GM12873 (cell line): ENCODE measurements around the gene ARHGAP4.

Experiments used
- CTCF ChIP-seq: IDR thresholded peaks from 2 replicates; pipeline ENCODE4 v1.5.1; 2012; ENCODE audit warnings: low read depth, mild to moderate bottlenecking, moderate library complexity, low read length, control low read depth; ENCODE audit not compliant: insufficient read depth; ENCODE audit errors: missing control alignments

Gene ARHGAP4

DNA sequence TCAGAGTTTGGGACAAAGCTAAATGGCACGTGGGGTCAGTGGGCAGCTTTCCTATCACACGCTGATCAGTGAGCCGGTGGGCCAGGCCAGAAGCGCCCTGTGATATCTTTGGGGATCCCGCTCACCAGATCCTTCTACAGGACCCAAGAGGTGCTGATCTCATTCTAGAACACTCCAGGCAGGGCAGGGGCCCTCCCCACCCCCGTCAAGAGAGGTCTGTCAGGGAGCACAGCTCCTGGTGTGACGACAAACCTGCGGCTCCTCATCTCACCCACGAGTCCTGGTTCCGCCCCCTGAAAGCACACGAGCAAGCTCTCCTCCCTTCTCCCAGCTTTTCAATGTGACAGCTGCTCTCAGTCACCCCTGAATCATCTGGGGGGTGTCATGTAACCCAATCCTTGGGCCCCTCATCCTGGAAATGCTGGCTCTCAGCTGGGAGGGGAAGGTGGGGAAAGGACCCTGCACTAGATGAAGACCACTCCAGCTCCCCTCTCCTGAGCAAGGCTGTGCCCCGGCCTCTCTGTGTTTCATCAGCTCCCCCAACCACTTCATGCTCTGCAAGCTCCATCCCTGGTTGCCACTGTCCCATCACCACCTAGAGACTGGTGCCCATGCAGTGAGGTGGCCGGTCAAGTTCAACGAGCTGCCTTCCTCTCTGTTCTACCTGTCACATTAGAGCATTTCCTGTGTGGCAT lies 40.9 kb upstream of the ARHGAP4 start:
- TF ChIP-seq CTCF, result no peak

GRCh38 chrX:153966283-153966688 lies 40.2 kb upstream of the ARHGAP4 start:
- no peak for TF ChIP-seq CTCF

DNA sequence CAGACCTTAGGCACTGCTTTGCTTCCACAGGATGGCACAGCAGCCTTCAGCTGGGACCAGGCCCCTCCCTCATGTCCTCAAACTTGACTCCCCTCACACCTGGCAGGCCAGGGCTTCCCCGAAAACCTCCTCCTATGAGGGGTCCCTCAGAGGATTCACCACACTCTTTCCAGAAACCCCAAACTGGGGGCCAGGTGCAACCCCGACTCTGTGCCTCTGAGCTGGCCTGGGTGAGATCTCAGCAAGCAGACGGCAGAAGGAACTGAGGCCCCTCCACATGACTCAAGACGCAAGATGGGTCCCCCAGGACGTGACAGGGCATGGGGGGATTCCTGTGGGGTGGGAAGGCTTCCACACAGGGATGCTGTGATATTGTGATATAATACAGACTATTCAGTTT lies 39.3 kb upstream of the ARHGAP4 start:
- no peak for TF ChIP-seq CTCF

- no peak for TF ChIP-seq CTCF
Observed at GRCh38 chrX:153964105-153964504, 38.0 kb upstream of the ARHGAP4 start.

DNA sequence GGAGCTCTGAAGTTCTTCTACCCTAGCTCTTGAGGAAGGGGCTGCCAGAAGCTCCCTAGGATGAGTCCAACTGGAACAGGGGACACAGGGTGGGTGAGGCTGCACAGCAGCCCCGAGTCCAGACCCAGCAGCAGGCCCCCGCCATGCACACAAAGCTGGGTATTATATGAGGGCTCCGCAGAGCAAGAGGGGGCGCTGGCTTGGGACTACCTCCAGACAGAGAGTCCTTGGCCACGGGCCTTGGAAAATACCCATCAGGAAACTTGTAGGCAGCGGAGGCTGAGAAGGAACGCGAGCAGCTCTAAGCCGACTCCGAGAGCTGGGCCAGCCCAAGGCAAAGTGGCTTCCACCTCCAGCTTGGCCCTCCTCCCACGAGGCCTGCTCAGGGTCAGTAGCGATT lies 37.5 kb upstream of the ARHGAP4 start:
- no peak for TF ChIP-seq CTCF

DNA sequence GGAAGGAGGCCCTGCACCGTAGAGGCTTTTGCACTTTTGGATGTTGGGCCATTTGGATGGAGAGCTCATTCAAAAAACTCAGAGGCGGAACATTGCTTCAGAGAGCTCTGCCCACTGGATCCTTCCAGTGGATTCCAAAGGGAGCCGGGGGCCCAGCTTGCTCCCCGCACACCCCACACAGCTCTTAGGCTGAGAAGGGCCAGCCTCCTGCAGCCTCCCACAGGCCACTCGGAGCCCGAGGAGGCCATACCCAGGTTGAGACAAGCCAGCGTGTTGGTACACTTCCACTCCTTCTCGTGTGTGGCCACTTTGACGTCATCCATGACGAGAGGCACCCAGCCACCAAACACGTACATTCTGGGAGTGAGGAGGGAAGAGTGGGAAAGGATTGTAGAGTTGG lies 35.2 kb upstream of the ARHGAP4 start:
- TF ChIP-seq CTCF, result no peak

DNA sequence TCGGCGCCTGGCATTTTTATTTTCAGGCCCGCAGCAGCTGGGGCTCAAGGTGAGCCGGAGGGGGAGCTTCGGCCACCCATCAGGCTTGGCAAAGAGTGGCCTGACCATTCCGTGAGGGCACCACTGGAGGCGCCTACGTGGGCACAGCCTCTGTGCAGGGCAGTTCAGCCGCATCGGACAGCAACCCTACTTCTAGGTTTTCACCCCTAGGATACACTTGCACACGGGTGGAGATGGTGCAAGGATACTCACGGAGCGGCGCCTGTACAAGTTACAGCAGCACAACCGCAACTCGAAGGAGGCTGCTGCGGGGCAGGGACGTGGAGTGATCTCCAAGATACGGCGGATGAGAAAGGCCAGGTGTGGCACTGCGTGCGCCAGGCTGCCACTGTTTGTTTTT lies 34.7 kb upstream of the ARHGAP4 start:
- TF ChIP-seq CTCF, result no peak
